K562 (cell line): Measurements from ENCODE around the gene PRKG1. TPM values are rescaled to one million over a fixed set of nuclear protein-coding genes. Genes with fewer than 3 reads are reported as not detected.
A peak's percentile ranks its signal among the peaks of the same experiment; 100 is the strongest.
"Not testable (repeated sequence)": the region's sequence is repeated elsewhere in the genome, so short reads cannot be mapped to it uniquely, and the experiment has no call there.

ENCODE experiments used
- ATAC-seq: fragments of 200-7000 bp; cut with Tn5 transposase; 3 replicates; pipeline ENCODE4 v1.9.1; 2020; ENCODE audit warnings: moderate library complexity
- BruUV-seq: library from RNA; stranded (reverse); fragments of 400-500 nt; replicated peaks from 2 replicates; lab custom pipeline; 2021; lab: Mats Ljungman, UMichigan
- CTCF ChIA-PET: fragments of 300-600 bp; formaldehyde crosslinking; extraction: SDS; loops from one replicate; lab custom pipeline; 2021; ENCODE audit warnings: low intra/inter-chr PET ratio; lab: Yijun Ruan, JAX
- POLR2A ChIA-PET: fragments of 300-600, 350-650 bp; sonication (Branson Sonifier 250); formaldehyde crosslinking; extraction: SDS; loops from one replicate; lab custom pipeline; 2021; ENCODE audit warnings: antibody characterized with exemption, inconsistent platforms; lab: Yijun Ruan, JAX
- DNase-seq, 4 experiments: peaks; one replicate each; pipeline versions ENCODE4 v3.0.0 to v3.0.0-alpha.2; 2011 to 2018; ENCODE audit warnings: low spot score in 3 of 4, mixed read lengths in 3 of 4; ENCODE audit errors: extremely low read depth in 1 of 4
- FAIRE-seq: peaks from 2 replicates; lab custom pipeline; 2011; peaks lifted over from hg19 to GRCh38; lab: Jason Lieb, UNC
- H2AFZ ChIP-seq: 2 replicates; pipeline ENCODE4 v1.6.0; 2011; ENCODE audit warnings: low read depth, low read length, control low read depth, inconsistent platforms
- H3K27ac ChIP-seq: fragments of 200-600 bp; 3 replicates; pipeline ENCODE4 v1.8.0; 2011; ENCODE audit warnings: low read depth, mild to moderate bottlenecking, control low read depth, inconsistent platforms, low read length, moderate library complexity, mixed read lengths; ENCODE audit errors: extremely low read depth
- H3K27me3 ChIP-seq, 2 experiments: fragments of 300-600 bp in 1 of 2; 2 replicates in 1 of 2; 3 replicates in 1 of 2; pipeline versions ENCODE4 v1.6.0 to v1.8.0; 2011; ENCODE audit warnings: inconsistent platforms in 2 of 2, low read length in 2 of 2, mild to moderate bottlenecking in 1 of 2, mixed read lengths in 1 of 2, moderate library complexity in 1 of 2; ENCODE audit not compliant: control insufficient read depth in 2 of 2, insufficient read depth in 2 of 2
- H3K36me3 ChIP-seq: fragments of 300-600 bp; 3 replicates; pipeline ENCODE4 v1.8.0; 2011; ENCODE audit warnings: mild to moderate bottlenecking, low read length, inconsistent platforms; ENCODE audit not compliant: control insufficient read depth, insufficient read depth
- H3K4me1 ChIP-seq, 2 experiments: fragments of 200-600 bp in 1 of 2; replicated peaks in 1 of 2; 2 replicates in 1 of 2; 3 replicates in 1 of 2; pipeline versions ENCODE4 v1.5.1 to v1.8.0; 2011; ENCODE audit warnings: inconsistent platforms in 2 of 2, low read length in 2 of 2, mild to moderate bottlenecking in 1 of 2, mixed read lengths in 1 of 2, moderate library complexity in 1 of 2; ENCODE audit not compliant: control insufficient read depth in 2 of 2, insufficient read depth in 2 of 2
- H3K4me2 ChIP-seq: 2 replicates; pipeline ENCODE4 v1.6.1; 2011; ENCODE audit warnings: low read length, control low read depth, inconsistent platforms, mixed read lengths; ENCODE audit not compliant: insufficient read depth
- H3K4me3 ChIP-seq: fragments of 200-600 bp; sonication (generic), shearing (Covaris generic); 2 replicates; pipeline ENCODE4 v1.5.1; 2016; ENCODE audit warnings: control low read depth, inconsistent platforms
- H3K79me2 ChIP-seq: fragments of 200-600 bp; 3 replicates; pipeline ENCODE4 v1.8.0; 2011; ENCODE audit warnings: low read length, inconsistent platforms; ENCODE audit not compliant: control insufficient read depth, insufficient read depth
- H3K9ac ChIP-seq, 2 experiments: 2 replicates each; pipeline versions ENCODE4 v1.6.0 to v1.6.1; 2011; ENCODE audit warnings: low read depth in 2 of 2, low read length in 2 of 2, control low read depth in 1 of 2, inconsistent platforms in 1 of 2, mild to moderate bottlenecking in 1 of 2, mixed read lengths in 1 of 2; ENCODE audit not compliant: insufficient read depth in 1 of 2
- H3K9me1 ChIP-seq: one replicate; pipeline ENCODE4 v1.6.0; 2011; ENCODE audit warnings: inconsistent platforms, mild to moderate bottlenecking, low read length, moderate library complexity; ENCODE audit not compliant: control insufficient read depth, insufficient read depth
- H3K9me3 ChIP-seq: replicated peaks from 2 replicates; pipeline ENCODE4 v1.5.1; 2011; ENCODE audit warnings: low read depth, low read length, inconsistent platforms; ENCODE audit not compliant: control insufficient read depth, insufficient read depth
- H4K20me1 ChIP-seq: replicated peaks from 2 replicates; pipeline ENCODE4 v1.6.1; 2011; ENCODE audit warnings: low read length, inconsistent platforms, mixed read lengths; ENCODE audit not compliant: control insufficient read depth, insufficient read depth
- ARID2 ChIP-seq: fragments of 450-650 bp; IDR thresholded peaks from 2 replicates; pipeline ENCODE4 v1.6.1; 2017; ENCODE audit warnings: antibody characterized with exemption, mild to moderate bottlenecking
- HOXB6 ChIP-seq: fragments of 250-450 bp; sonication (Bioruptor Pico); IDR thresholded peaks from 2 replicates; pipeline ENCODE4 v1.5.1; 2022; ENCODE audit warnings: mild to moderate bottlenecking, borderline replicate concordance
- NBN ChIP-seq: fragments of 450-650 bp; IDR thresholded peaks from 2 replicates; pipeline ENCODE4 v1.6.1; 2016; ENCODE audit warnings: low read depth, mild to moderate bottlenecking
- NFIC ChIP-seq: fragments of 450-650 bp; IDR thresholded peaks from 2 replicates; pipeline ENCODE4 v1.6.1; 2017; ENCODE audit warnings: mild to moderate bottlenecking, inconsistent platforms
- ZMIZ1 ChIP-seq, 2 experiments: fragments of 150-350 bp in 1 of 2; IDR thresholded peaks; 2 replicates each; pipeline ENCODE4 v1.6.1; 2012 to 2016; ENCODE audit warnings: low read depth in 2 of 2, low read length in 2 of 2, mild to moderate bottlenecking in 1 of 2, moderate library complexity in 1 of 2
- ZNF217 ChIP-seq: sonication (generic); formaldehyde crosslinking; IDR thresholded peaks from 2 replicates; pipeline ENCODE4 v1.8.0; 2022; ENCODE audit warnings: mild to moderate bottlenecking, missing genetic modification reagents
- WGBS: fragments of 100-300 bp; shearing (Covaris generic); methylation state at CpG from one replicate; pipeline ENCODE4 v1.1.6; 2016; ENCODE audit warnings: low coverage, mixed read lengths; ENCODE audit not compliant: insufficient coverage; ENCODE audit errors: missing lambda C conversion rate; 5-methylcytosine and 5-hydroxymethylcytosine counted together
- in situ Hi-C: fragments of 300-500 bp; cut with MboI; formaldehyde crosslinking; loops from 4 replicates; pipeline ENCODE4 v1.15.0; 2018; ENCODE audit warnings: inconsistent platforms, mixed read lengths
- intact Hi-C: fragments of 100-400 bp; cut with micrococcal nuclease; formaldehyde crosslinking; loops from 2 replicates; pipeline ENCODE4 v1.14.2; 2022
- polyA plus RNA-seq, 8 experiments: library from polyadenylated mRNA; depleted of rRNA in 4 of 8; stranded (reverse) in 5 of 8; unstranded in 3 of 8; fragments of >200 nt; fragmentation: Nextera tagmentation in 2 of 8; fragmentation: Illumina TruSeq in 1 of 8; extraction: Ambion mirVana in 2 of 8; extraction: Trizol in 1 of 8; gene quantifications; 2 replicates each; pipeline versions ENCODE4 v1.2.1 to v1.2.3, GENCODE V29; 2011 to 2014; ENCODE audit warnings: inconsistent platforms in 1 of 8, missing spikeins in 1 of 8
- total RNA-seq, 7 experiments: library from RNA; depleted of rRNA in 6 of 7; stranded (reverse); fragments of >200 nt in 6 of 7; fragmentation: Illumina TruSeq in 2 of 7; extraction: Trizol in 2 of 7; gene quantifications; 2 replicates each; pipeline versions ENCODE4 v1.2.1 to v1.2.3, GENCODE V29; 2011 to 2021; ENCODE audit warnings: low replicate concordance in 1 of 7

PRKG1 gene
- total and polyA plus RNA-seq, 9 of the 15 experiments (the other 6 are each of a cell fraction or from before 2014, with no cell fraction given), result 0.22 TPM; not detected in 8

DNA sequence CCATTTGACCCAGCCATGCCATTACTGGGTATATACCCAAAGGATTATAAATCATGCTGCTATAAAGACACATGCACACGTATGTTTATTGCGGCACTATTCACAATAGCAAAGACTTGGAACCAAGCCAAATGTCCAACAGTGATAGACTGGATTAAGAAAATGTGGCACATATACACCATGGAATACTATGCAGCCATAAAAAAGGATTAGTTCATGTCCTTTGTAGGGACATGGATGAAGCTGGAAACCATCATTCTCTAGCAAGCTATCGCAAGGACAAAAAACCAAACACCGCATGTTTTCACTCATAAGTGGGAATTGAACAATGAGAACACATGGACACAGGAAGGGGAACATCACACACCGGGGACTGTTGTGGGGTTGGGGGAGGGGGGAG lies 138.7 kb downstream of the PRKG1 start:
- H3K9ac ChIP-seq, H3K27ac ChIP-seq, BruUV-seq, H3K27me3 ChIP-seq, POLR2A ChIA-PET, H3K4me2 ChIP-seq: not testable (repeated sequence)
- WGBS, result 5% methylated on average over 3 of the region's 5 CpGs
- peak; percentile 29; the same call in 1 of the 2 replicates for TF ChIP-seq NFIC
- TF ChIP-seq, all 486 proteins: peak for 1; not testable (repeated sequence) for 485
- H3K4me3 ChIP-seq, intact Hi-C loops, H2AFZ ChIP-seq, FAIRE-seq, H4K20me1 ChIP-seq, H3K79me2 ChIP-seq, H3K4me1 ChIP-seq, H3K9me1 ChIP-seq, in situ Hi-C loops, DNase-seq, CTCF ChIA-PET, H3K9me3 ChIP-seq, H3K36me3 ChIP-seq, ATAC-seq: not testable (repeated sequence)

GRCh38 chr10:51214207-51215196 lies 140.2 kb downstream of the PRKG1 start:
- H3K79me2 ChIP-seq, result no peaks in the 10 kb centered on the region
- H3K4me3 ChIP-seq, result no peak overlapping the region
- H3K9me3 ChIP-seq, result no peaks in the 10 kb centered on the region
- FAIRE-seq (no peak), ATAC-seq (no peak), DNase-seq (no peak)
- H3K36me3 ChIP-seq, result no peaks in the 10 kb centered on the region
- H3K9me1 ChIP-seq, result no peaks in the 10 kb centered on the region
- in situ Hi-C loops (no loop called here), intact Hi-C loops (no loop called here)
- no peaks in the 10 kb centered on the region for H3K4me1 ChIP-seq
- no peak overlapping the region for H3K27ac ChIP-seq
- no TSS peak for BruUV-seq
- CTCF ChIA-PET, result no interaction called here
- POLR2A ChIA-PET, result no interaction called here
- no peak overlapping the region for H3K4me2 ChIP-seq
- WGBS, result 3% methylated on average over 11 of the region's 11 CpGs
- H3K9ac ChIP-seq, result no peak overlapping the region
- no peaks in the 10 kb centered on the region for H4K20me1 ChIP-seq
- H3K27me3 ChIP-seq, result no peaks in the 10 kb centered on the region
- H2AFZ ChIP-seq, result no peak overlapping the region
- TF ChIP-seq ZMIZ1 (IDR thresholded peaks at IDR 0.05; ENCODE audit: low read depth in 2 of 2, low read length in 2 of 2) (no peak), ZNF217 (no peak), HOXB6 (no peak), NBN (no peak), ARID2 (no peak)
